ENCODE measurements around the gene GPR183. TPM values are rescaled to one million over a fixed set of nuclear protein-coding genes. Genes with fewer than 3 reads are reported as not detected.

The GPR183 gene
- total RNA-seq, 4 donors from 2014 or later, result 6.0 to 185 (median 41.9) TPM

DNA sequence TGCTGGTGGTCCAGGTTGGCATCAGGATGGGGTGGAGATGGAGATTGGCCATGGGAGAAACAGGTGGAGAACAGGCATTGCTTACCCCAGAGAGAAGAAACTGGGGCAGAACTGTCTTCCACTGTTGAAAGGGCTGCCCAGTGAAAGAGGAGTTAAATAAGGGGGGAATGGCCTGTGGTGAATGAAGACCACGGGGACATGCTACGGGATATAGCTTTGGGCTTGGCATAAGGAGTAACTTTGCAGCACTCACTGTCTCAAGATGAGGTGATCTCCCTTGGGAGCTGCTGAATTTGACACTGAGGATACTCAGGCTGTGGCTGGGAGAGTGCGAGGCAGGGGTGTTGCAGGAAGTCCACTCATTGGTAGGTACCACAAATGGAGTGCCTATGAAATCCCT, 38.4 kb downstream of the GPR183 start:
- TF ChIP-seq, protein P1, sequence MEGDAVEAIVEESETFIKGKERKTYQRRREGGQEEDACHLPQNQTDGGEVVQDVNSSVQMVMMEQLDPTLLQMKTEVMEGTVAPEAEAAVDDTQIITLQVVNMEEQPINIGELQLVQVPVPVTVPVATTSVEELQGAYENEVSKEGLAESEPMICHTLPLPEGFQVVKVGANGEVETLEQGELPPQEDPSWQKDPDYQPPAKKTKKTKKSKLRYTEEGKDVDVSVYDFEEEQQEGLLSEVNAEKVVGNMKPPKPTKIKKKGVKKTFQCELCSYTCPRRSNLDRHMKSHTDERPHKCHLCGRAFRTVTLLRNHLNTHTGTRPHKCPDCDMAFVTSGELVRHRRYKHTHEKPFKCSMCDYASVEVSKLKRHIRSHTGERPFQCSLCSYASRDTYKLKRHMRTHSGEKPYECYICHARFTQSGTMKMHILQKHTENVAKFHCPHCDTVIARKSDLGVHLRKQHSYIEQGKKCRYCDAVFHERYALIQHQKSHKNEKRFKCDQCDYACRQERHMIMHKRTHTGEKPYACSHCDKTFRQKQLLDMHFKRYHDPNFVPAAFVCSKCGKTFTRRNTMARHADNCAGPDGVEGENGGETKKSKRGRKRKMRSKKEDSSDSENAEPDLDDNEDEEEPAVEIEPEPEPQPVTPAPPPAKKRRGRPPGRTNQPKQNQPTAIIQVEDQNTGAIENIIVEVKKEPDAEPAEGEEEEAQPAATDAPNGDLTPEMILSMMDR (IDR thresholded peaks at IDR 0.05; ENCODE audit: low read depth), result no peak

DNA sequence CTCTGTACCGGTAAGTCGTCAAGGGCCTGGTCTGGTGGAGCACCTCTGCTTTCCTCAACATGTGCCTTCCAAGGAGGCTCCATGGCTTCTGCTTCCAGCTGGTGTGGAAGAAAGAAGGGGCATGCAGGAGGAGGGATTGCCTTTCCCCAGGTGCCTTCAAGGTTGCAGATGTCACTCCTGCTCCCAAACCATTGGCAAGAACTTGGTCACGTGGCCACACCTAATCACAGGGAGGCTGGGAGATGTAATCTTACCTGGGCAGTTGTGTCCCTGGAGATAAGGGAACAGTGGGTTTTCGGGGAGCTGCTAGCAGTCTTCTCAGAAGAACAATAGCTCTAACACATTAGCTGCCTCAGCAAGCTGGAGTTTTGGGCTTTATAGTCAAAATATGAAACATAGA, 39.3 kb downstream of the GPR183 start:
- TF ChIP-seq, protein P1 (IDR thresholded peaks at IDR 0.05; ENCODE audit: low read depth), result no peak

DNA sequence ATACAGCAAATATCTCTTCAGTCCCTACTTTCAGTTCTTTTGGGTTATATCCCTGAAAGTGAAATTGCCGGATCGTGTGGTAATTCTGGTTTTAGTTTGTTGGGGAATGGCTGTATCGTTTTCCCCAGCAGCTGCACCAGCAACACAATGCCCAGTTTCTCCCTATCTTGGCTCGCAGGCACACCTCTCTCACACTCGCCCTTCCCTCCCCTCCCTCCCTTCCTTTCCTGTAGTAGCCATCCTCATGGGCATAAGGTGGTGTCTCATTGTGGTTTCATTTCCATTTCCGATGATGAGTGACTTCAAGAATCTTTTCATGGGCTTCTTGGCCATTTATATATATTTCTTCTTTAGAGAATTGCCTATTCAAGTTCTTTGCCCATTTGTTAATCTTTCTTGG, 40.4 kb downstream of the GPR183 start:
- TF ChIP-seq, protein P1 (IDR thresholded peaks at IDR 0.05; ENCODE audit: low read depth), result no peak

DNA sequence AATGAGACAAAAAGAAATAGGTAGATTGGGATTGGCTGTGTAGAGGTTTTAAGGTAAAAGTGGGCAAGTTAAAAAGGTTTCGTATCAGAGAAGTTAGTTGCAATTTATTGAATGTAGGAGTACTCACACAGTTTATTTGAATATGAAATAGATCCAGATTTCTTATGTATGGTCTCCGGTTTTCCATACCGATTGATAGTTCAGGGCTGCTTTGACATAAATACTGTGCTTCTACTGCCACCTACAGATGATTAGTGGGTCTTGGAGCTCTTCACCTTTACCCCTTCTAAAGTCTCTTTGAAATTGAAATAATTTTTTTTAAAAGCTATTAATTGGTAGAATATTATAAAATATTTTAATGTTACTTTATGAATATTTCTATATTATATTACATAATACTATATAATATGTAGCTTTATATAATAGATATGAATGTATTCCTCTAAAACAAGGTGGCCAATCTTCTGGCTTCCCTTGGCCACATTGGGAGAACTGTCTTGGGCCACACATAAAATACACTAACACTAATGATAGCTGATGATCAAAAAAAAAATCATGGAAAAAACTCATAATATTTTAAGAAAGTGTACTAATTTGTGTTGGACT, 41.3 kb downstream of the GPR183 start:
- TF ChIP-seq, protein P1 (IDR thresholded peaks at IDR 0.05; ENCODE audit: low read depth), result no peak

DNA sequence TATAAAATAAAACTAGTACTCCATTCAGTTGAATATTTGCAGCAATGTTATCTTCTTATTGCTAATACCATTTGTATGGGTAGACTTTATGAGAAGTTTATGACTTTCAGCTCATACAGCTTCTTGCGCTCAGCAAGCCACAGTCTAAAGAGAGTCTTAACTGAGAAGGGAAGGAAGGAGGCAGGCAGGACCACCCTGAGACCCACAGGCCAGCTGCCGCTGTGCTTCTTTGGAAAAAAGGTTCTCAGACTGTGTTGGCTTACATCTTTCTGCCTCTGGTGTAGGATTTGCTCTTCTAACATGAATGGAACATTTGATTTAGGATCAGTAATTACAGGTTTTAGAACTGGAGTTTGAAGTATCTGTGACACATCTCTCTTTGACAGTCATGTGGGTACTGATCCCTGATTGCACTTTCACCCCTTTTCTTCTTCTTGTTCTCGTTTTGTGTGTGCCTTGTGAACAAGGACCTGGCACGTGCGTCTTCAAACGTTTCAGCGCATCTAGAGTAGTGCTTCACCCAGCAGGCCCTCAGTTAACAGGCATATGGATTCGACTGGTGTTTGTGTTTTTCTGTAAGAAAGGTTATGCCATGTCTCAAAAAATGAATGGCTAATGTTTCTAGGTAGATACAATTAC, 41.9 kb downstream of the GPR183 start:
- TF ChIP-seq, protein P1 (IDR thresholded peaks at IDR 0.05; ENCODE audit: low read depth), result no peak

DNA sequence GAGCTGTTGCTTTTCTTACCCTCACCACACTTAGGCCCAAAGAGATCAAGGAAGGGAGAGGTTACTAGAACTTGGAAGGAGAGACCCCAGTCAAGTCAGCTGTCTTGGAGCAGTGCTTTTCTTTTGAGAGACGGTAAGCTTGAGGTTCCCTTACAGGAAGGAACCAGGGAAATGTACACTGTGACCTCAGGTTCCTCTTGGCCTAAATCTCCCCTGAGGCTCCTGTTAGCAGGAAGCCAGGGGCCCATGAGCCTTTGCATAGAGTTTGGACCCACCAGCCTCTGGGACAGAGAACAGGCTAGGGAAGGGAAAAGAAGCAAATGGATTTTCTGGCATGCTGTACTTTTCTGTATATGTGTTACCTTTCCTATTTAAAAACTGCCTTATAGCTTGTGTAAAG, 43.1 kb downstream of the GPR183 start:
- TF ChIP-seq, protein P1 (IDR thresholded peaks at IDR 0.05; ENCODE audit: low read depth), result no peak

DNA sequence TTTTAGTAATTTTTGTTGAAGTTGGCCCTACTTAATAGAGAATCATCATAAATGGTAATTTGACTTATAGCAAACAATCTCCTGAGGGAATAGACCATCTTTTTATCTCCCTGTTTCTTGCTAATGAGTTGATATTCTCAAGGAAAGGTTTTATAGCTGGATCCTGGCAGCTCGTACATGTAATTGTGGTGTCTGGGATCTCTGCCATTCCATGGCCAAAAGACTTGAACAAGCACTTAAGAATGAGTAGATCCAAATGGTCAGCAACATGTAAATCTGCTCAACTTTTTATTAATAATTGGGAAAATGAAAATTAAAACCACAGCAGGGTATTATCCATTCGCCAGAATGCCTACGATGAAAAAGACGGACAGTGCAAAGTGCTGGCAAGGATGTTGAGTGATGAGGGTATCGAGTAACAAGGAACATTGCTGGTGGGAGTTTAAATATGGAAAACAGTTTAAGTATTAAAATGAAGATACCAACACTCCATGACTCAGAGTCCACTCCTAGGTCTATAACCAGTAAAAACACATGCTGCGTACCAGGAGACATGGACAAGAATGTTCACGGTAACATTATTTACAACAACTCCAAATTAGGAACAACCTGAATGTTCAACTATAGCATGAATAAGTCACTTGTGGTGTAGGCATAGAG, 43.9 kb downstream of the GPR183 start:
- TF ChIP-seq, protein P1 (IDR thresholded peaks at IDR 0.05; ENCODE audit: low read depth), result no peak

Measured in subcutaneous adipose tissue (tissue), 4 donors.